GM23338 (cell line): Measurements from ENCODE around the gene RTN4RL1.

Experiments used
- CREB1 ChIP-seq: fragments of 250-450 bp; sonication (Bioruptor Pico); IDR thresholded peaks from 2 replicates; pipeline ENCODE4 v1.5.0; 2020; ENCODE audit warnings: low read depth, mild to moderate bottlenecking, moderate library complexity
- CTCF ChIP-seq, 2 experiments: fragments of 200-600 bp in 1 of 2; sonication (generic) in 1 of 2; conservative IDR thresholded peaks; 2 replicates each; pipeline versions ENCODE4 v1.5.1 to v1.6.1; 2016 to 2017; ENCODE audit warnings: antibody characterized with exemption in 2 of 2, low read depth in 2 of 2, mild to moderate bottlenecking in 2 of 2, moderate library complexity in 1 of 2
- ETS1 ChIP-seq: IDR thresholded peaks from 2 replicates; pipeline ENCODE4 v1.6.1; 2016; ENCODE audit warnings: antibody characterized with exemption
- EZH2 ChIP-seq: fragments of 200-600 bp; sonication (generic); IDR thresholded peaks from one replicate; pipeline ENCODE4 v1.8.0; 2017; ENCODE audit warnings: antibody characterized with exemption, mild to moderate bottlenecking, low read depth; ENCODE audit not compliant: unreplicated experiment
- EZH2phosphoT487 ChIP-seq: fragments of 200-600 bp; sonication (generic); IDR thresholded peaks from one replicate; pipeline ENCODE4 v1.8.1; 2018; ENCODE audit warnings: antibody characterized with exemption; ENCODE audit not compliant: unreplicated experiment
- JUNB ChIP-seq: IDR thresholded peaks from one replicate; pipeline ENCODE4 v1.6.1; 2016; ENCODE audit warnings: antibody characterized with exemption; ENCODE audit not compliant: unreplicated experiment
- NANOG ChIP-seq: IDR thresholded peaks from 2 replicates; pipeline ENCODE4 v1.6.1; 2016; ENCODE audit warnings: antibody characterized with exemption, borderline replicate concordance
- POLR2AphosphoS5 ChIP-seq: IDR thresholded peaks from 2 replicates; pipeline ENCODE4 v1.6.1; 2016; ENCODE audit warnings: antibody characterized with exemption, low read depth
- REST ChIP-seq: IDR thresholded peaks from one replicate; pipeline ENCODE4 v1.6.1; 2018; ENCODE audit warnings: antibody characterized with exemption; ENCODE audit not compliant: unreplicated experiment
- STAT1 ChIP-seq: IDR thresholded peaks from one replicate; pipeline ENCODE4 v1.6.1; 2016; ENCODE audit warnings: antibody characterized with exemption; ENCODE audit not compliant: unreplicated experiment
- ZNF331 ChIP-seq: fragments of 250-450 bp; sonication (Bioruptor Pico); IDR thresholded peaks from 2 replicates; pipeline ENCODE4 v1.5.0; 2020; ENCODE audit warnings: low read depth, mild to moderate bottlenecking, moderate library complexity

GRCh38 chr17:2034806-2035540, 9.8 kb upstream of the RTN4RL1 start:
- TF ChIP-seq POLR2AphosphoS5 (no peak), CTCF (conservative IDR thresholded peaks at IDR 0.05; ENCODE audit: low read depth in 2 of 2) (no peak), CREB1 (CRISPR knock-in tag) (no peak), STAT1 (no peak), EZH2 (no peak), REST (no peak), JUNB (no peak), EZH2phosphoT487 (no peak), ETS1 (no peak), ZNF331 (CRISPR knock-in tag) (no peak), NANOG (no peak)
